ENCODE data around the gene TMEM150A. TPM values are rescaled to one million over a fixed set of nuclear protein-coding genes. Genes with fewer than 3 reads are reported as not detected.
"Not testable (repeated sequence)": the region's sequence is repeated elsewhere in the genome, so short reads cannot be mapped to it uniquely, and the experiment has no call there.

The TMEM150A gene
- total and polyA plus RNA-seq, 5 donors from 2014 or later: 4.9 to 11.3 (median 8.4) TPM

- H3K36me3 Mint-ChIP-seq: peaks cover 10% of the 10 kb centered on the region
- H3K27ac Mint-ChIP-seq: peak overlapping the region; percentile 26 to 96 (median 92)
- H3K4me1 ChIP-seq (ENCODE audit: control insufficient read depth, insufficient read depth, low read length, poor library complexity, severe bottlenecking): peaks cover 16% of the 10 kb centered on the region
- H3K4me3 Mint-ChIP-seq: peak overlapping the region; percentile 92 to 98 (median 96)
- H3K36me3 ChIP-seq (ENCODE audit: control insufficient read depth, insufficient read depth, low read length): peaks cover 16% of the 10 kb centered on the region
- peak overlapping the region; percentile 82 for H3K4me3 ChIP-seq (ENCODE audit: low read depth, low read length)
- H3K27ac ChIP-seq (ENCODE audit: insufficient read depth, low read length, poor library complexity, severe bottlenecking); H3K27me3 Mint-ChIP-seq; H3K27me3 ChIP-seq (ENCODE audit: control insufficient read depth, insufficient read depth, low read length); H3K9me3 ChIP-seq (ENCODE audit: control insufficient read depth in 2 of 2, low read length in 2 of 2); DNase-seq; ATAC-seq (ENCODE audit: low read depth in 2 of 2); H3K9me3 Mint-ChIP-seq: not testable (repeated sequence)
- peaks cover 8 to 40% (median 18%) of the 10 kb centered on the region in 4 donors for H3K4me1 Mint-ChIP-seq
Observed at GRCh38 chr2:85560403-85560726, 42.1 kb downstream of the TMEM150A start.

- peaks cover 16% of the 10 kb centered on the region for H3K4me1 ChIP-seq (ENCODE audit: control insufficient read depth, insufficient read depth, low read length, poor library complexity, severe bottlenecking)
- Mint-ChIP-seq H3K4me1 (peaks cover 8 to 40% (median 18%) of the 10 kb centered on the region in 4 donors), H3K27me3 (no peaks in the 10 kb centered on the region), H3K27ac (peak overlapping the region in 2 of 3 donors; percentile 42 to 68), H3K9me3 (peaks cover 0 to 2% (median 0%) of the 10 kb centered on the region in 7 donors), H3K4me3 (peak overlapping the region in 2 of 4 donors; percentile 21 to 56), H3K36me3 (peaks cover 14% of the 10 kb centered on the region)
- no peak overlapping the region for H3K27ac ChIP-seq (ENCODE audit: insufficient read depth, low read length, poor library complexity, severe bottlenecking)
- no peak for ATAC-seq (ENCODE audit: low read depth in 2 of 2)
- H3K27me3 ChIP-seq (ENCODE audit: control insufficient read depth, insufficient read depth, low read length): no peaks in the 10 kb centered on the region
- no peak overlapping the region for H3K4me3 ChIP-seq (ENCODE audit: low read depth, low read length)
- H3K36me3 ChIP-seq (ENCODE audit: control insufficient read depth, insufficient read depth, low read length): peaks cover 28% of the 10 kb centered on the region
- no peaks in the 10 kb centered on the region for H3K9me3 ChIP-seq (ENCODE audit: control insufficient read depth in 2 of 2, low read length in 2 of 2)
- DNase-seq: no peak
Observed at GRCh38 chr2:85558160-85558559, 44.3 kb downstream of the TMEM150A start.

- Histone ChIP-seq H3K9me3 (ENCODE audit: control insufficient read depth in 2 of 2, low read length in 2 of 2) (no peaks in the 10 kb centered on the region), H3K27ac (ENCODE audit: insufficient read depth, low read length, poor library complexity, severe bottlenecking) (no peak overlapping the region), H3K4me3 (ENCODE audit: low read depth, low read length) (no peak overlapping the region), H3K27me3 (ENCODE audit: control insufficient read depth, insufficient read depth, low read length) (no peaks in the 10 kb centered on the region), H3K4me1 (ENCODE audit: control insufficient read depth, insufficient read depth, low read length, poor library complexity, severe bottlenecking) (peaks cover 14% of the 10 kb centered on the region), H3K36me3 (ENCODE audit: control insufficient read depth, insufficient read depth, low read length) (peaks cover 33% of the 10 kb centered on the region)
- Mint-ChIP-seq H3K9me3 (peaks cover 0 to 2% (median 0%) of the 10 kb centered on the region in 7 donors), H3K4me3 (no peak overlapping the region), H3K36me3 (peaks cover 19% of the 10 kb centered on the region), H3K27me3 (no peaks in the 10 kb centered on the region), H3K4me1 (peaks cover 8 to 38% (median 20%) of the 10 kb centered on the region in 4 donors), H3K27ac (no peak overlapping the region)
- ATAC-seq (ENCODE audit: low read depth in 2 of 2): no peak
- DNase-seq: no peak
Observed at GRCh38 chr2:85557130-85557529, 45.4 kb downstream of the TMEM150A start.

DNA sequence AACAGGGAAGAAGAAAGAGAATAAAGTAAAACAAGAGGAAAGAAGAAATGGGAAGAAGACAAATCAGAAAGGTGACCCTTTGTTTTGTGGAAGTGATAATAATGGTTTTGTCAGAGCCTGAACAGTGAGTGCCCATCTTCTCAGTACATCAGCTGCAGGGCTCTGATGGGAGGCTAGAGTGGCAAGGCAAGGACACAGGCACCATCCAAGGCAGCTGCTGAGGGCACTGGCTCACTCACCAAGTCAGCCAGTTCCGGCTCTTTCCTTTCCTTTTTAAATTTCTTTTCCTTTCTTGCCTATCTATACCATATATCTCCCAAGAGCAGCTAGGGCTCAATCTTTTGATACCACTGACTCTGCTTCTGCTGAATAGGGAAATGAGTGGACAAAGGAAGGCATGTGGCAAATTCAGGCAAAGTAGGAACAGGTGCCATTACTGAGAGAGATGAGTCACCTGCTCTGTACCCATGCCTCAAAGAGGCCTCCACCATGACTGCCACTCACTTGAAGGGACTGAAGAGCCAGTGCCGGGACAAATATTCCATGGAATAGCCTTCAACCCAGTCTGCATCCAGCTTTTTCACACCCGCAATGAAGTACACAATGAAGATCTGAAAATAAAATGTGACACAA is 47.4 kb downstream of the TMEM150A start:
- Mint-ChIP-seq H3K4me3 (peak overlapping the region in 1 of 4 donors; percentile 36), H3K27ac (no peak overlapping the region), H3K27me3 (no peaks in the 10 kb centered on the region), H3K9me3 (no peaks in the 10 kb centered on the region), H3K36me3 (peaks cover 29% of the 10 kb centered on the region), H3K4me1 (peaks cover 4 to 24% (median 16%) of the 10 kb centered on the region in 4 donors)
- no peaks in the 10 kb centered on the region for H3K27me3 ChIP-seq (ENCODE audit: control insufficient read depth, insufficient read depth, low read length)
- H3K36me3 ChIP-seq (ENCODE audit: control insufficient read depth, insufficient read depth, low read length): peaks cover 49% of the 10 kb centered on the region
- H3K4me1 ChIP-seq (ENCODE audit: control insufficient read depth, insufficient read depth, low read length, poor library complexity, severe bottlenecking): no peaks in the 10 kb centered on the region
- no peak overlapping the region for H3K27ac ChIP-seq (ENCODE audit: insufficient read depth, low read length, poor library complexity, severe bottlenecking)
- no peak overlapping the region for H3K4me3 ChIP-seq (ENCODE audit: low read depth, low read length)
- no peak for DNase-seq
- ATAC-seq (ENCODE audit: low read depth in 2 of 2): no peak
- no peaks in the 10 kb centered on the region for H3K9me3 ChIP-seq (ENCODE audit: control insufficient read depth in 2 of 2, low read length in 2 of 2)

DNA sequence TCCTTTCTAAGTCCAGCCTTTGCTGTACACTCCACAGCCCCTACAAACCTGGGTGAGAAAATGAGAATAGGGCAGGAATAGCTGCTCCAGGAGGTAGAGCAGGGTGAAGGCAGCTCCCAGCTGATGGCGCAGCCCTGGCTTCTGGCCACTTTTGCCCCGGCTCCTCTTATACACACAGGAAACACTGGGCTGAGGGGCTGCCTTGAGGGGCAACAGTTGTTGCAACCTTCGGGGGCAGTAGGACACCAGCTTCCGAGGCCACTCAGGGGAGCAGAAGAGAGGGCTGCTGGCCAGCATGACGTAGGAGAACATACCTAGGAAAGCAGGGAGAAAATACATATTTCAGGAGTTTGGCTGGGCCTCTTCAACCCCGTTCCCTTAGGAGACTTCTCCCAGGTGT is 49.3 kb downstream of the TMEM150A start:
- H3K4me3 ChIP-seq (ENCODE audit: low read depth, low read length): no peak overlapping the region
- H3K9me3 ChIP-seq (ENCODE audit: control insufficient read depth in 2 of 2, low read length in 2 of 2): no peaks in the 10 kb centered on the region
- H3K27me3 ChIP-seq (ENCODE audit: control insufficient read depth, insufficient read depth, low read length): no peaks in the 10 kb centered on the region
- DNase-seq: no peak
- ATAC-seq (ENCODE audit: low read depth in 2 of 2): no peak
- Mint-ChIP-seq H3K27me3 (no peaks in the 10 kb centered on the region), H3K4me1 (peaks cover 4 to 12% (median 8%) of the 10 kb centered on the region in 4 donors), H3K27ac (peak overlapping the region in 1 of 3 donors; percentile 73), H3K9me3 (no peaks in the 10 kb centered on the region), H3K4me3 (no peak overlapping the region), H3K36me3 (peaks cover 35% of the 10 kb centered on the region)
- H3K4me1 ChIP-seq (ENCODE audit: control insufficient read depth, insufficient read depth, low read length, poor library complexity, severe bottlenecking): no peaks in the 10 kb centered on the region
- no peak overlapping the region for H3K27ac ChIP-seq (ENCODE audit: insufficient read depth, low read length, poor library complexity, severe bottlenecking)
- peaks cover 47% of the 10 kb centered on the region for H3K36me3 ChIP-seq (ENCODE audit: control insufficient read depth, insufficient read depth, low read length)

GRCh38 chr2:85551698-85552678 is 50.5 kb downstream of the TMEM150A start:
- DNase-seq (peak; percentile 79 to 92 (median 89)), ATAC-seq (ENCODE audit: low read depth in 2 of 2) (peak; percentile 91 to 95)
- H3K4me3 Mint-ChIP-seq: no peak overlapping the region
- H3K27me3 Mint-ChIP-seq: no peaks in the 10 kb centered on the region
- H3K27ac Mint-ChIP-seq: peak overlapping the region in 2 of 3 donors; percentile 66 to 75
- H3K36me3 ChIP-seq (ENCODE audit: control insufficient read depth, insufficient read depth, low read length): peaks cover 44% of the 10 kb centered on the region
- no peak overlapping the region for H3K27ac ChIP-seq (ENCODE audit: insufficient read depth, low read length, poor library complexity, severe bottlenecking)
- H3K36me3 Mint-ChIP-seq: peaks cover 30% of the 10 kb centered on the region
- H3K27me3 ChIP-seq (ENCODE audit: control insufficient read depth, insufficient read depth, low read length): no peaks in the 10 kb centered on the region
- H3K4me1 ChIP-seq (ENCODE audit: control insufficient read depth, insufficient read depth, low read length, poor library complexity, severe bottlenecking): no peaks in the 10 kb centered on the region
- H3K4me1 Mint-ChIP-seq: peaks cover 4 to 8% (median 4%) of the 10 kb centered on the region in 4 donors
- H3K9me3 ChIP-seq (ENCODE audit: control insufficient read depth in 2 of 2, low read length in 2 of 2): no peaks in the 10 kb centered on the region
- H3K9me3 Mint-ChIP-seq: no peaks in the 10 kb centered on the region
- no peak overlapping the region for H3K4me3 ChIP-seq (ENCODE audit: low read depth, low read length)

- Histone ChIP-seq H3K27me3 (ENCODE audit: control insufficient read depth, insufficient read depth, low read length) (no peaks in the 10 kb centered on the region), H3K4me1 (ENCODE audit: control insufficient read depth, insufficient read depth, low read length, poor library complexity, severe bottlenecking) (no peaks in the 10 kb centered on the region), H3K36me3 (ENCODE audit: control insufficient read depth, insufficient read depth, low read length) (peaks cover 50% of the 10 kb centered on the region), H3K27ac (ENCODE audit: insufficient read depth, low read length, poor library complexity, severe bottlenecking) (no peak overlapping the region), H3K9me3 (ENCODE audit: control insufficient read depth in 2 of 2, low read length in 2 of 2) (no peaks in the 10 kb centered on the region), H3K4me3 (ENCODE audit: low read depth, low read length) (no peak overlapping the region)
- Mint-ChIP-seq H3K9me3 (no peaks in the 10 kb centered on the region), H3K27ac (no peak overlapping the region), H3K4me1 (peaks cover 0 to 8% (median 4%) of the 10 kb centered on the region in 4 donors), H3K4me3 (no peak overlapping the region), H3K36me3 (peaks cover 24% of the 10 kb centered on the region), H3K27me3 (no peaks in the 10 kb centered on the region)
- ATAC-seq (ENCODE audit: low read depth in 2 of 2) (no peak), DNase-seq (no peak)
Observed at GRCh38 chr2:85550486-85550885, 52.0 kb downstream of the TMEM150A start.

Measured in CD4-positive, CD25-positive, alpha-beta regulatory T cell (primary cell).